Neural cell (in vitro differentiated cells): ENCODE measurements around the gene SERPINB5. TPM values are rescaled to one million over a fixed set of nuclear protein-coding genes. Genes with fewer than 3 reads are reported as not detected.

Source experiments
- H2AFZ ChIP-seq: fragments of 200-600, 300-800 bp; sonication (generic), shearing (Covaris generic); 2 replicates; pipeline ENCODE4 v1.6.0; 2014; ENCODE audit warnings: low read depth, mild to moderate bottlenecking, antibody characterized with exemption, low read length, moderate library complexity
- H3F3A ChIP-seq: fragments of 200-600 bp; shearing (Covaris generic); 2 replicates; pipeline ENCODE4 v1.6.1; 2016; ENCODE audit warnings: mild to moderate bottlenecking, moderate library complexity, mixed read lengths, antibody characterized with exemption, low read length; ENCODE audit not compliant: insufficient read depth, poor library complexity, severe bottlenecking
- H3K27ac ChIP-seq: fragments of 200-600, 300-800 bp; sonication (generic), shearing (Covaris generic); 2 replicates; pipeline ENCODE4 v1.5.1; 2014; ENCODE audit warnings: mild to moderate bottlenecking, low read length, moderate library complexity
- H3K27me3 ChIP-seq: fragments of 300-800, 200-600 bp; sonication (generic), shearing (Covaris generic); 2 replicates; pipeline ENCODE4 v1.6.0; 2014; ENCODE audit warnings: mild to moderate bottlenecking, low read depth, low read length, moderate library complexity; ENCODE audit not compliant: insufficient read depth
- H3K36me3 ChIP-seq: fragments of 300-800, 200-600 bp; sonication (generic), shearing (Covaris generic); 2 replicates; pipeline ENCODE4 v1.5.1; 2014; ENCODE audit warnings: mild to moderate bottlenecking, antibody characterized with exemption, low read length, moderate library complexity; ENCODE audit not compliant: insufficient read depth
- H3K4me2 ChIP-seq: fragments of 300-800, 200-600 bp; sonication (generic), shearing (Covaris generic); 2 replicates; pipeline ENCODE4 v1.6.0; 2014; ENCODE audit warnings: mild to moderate bottlenecking, low read length
- H3K4me3 ChIP-seq: fragments of 300-800, 200-600 bp; sonication (generic), shearing (Covaris generic); 2 replicates; pipeline ENCODE4 v1.5.1; 2014; ENCODE audit warnings: mild to moderate bottlenecking, low read length, moderate library complexity
- H3K79me2 ChIP-seq: fragments of 200-600 bp; shearing (Covaris generic); replicated peaks from 2 replicates; pipeline ENCODE4 v1.6.0; 2014; ENCODE audit warnings: mild to moderate bottlenecking, low read length, moderate library complexity; ENCODE audit not compliant: insufficient read depth
- H3K9ac ChIP-seq: fragments of 300-800, 200-600 bp; sonication (generic), shearing (Covaris generic); 2 replicates; pipeline ENCODE4 v1.6.1; 2016; ENCODE audit warnings: mild to moderate bottlenecking, low read length, mixed read lengths
- H3K9me2 ChIP-seq: fragments of 200-600 bp; shearing (Covaris generic); 2 replicates; pipeline ENCODE4 v1.6.1; 2016; ENCODE audit warnings: mild to moderate bottlenecking, low read length, mixed read lengths; ENCODE audit not compliant: insufficient read depth
- H3K9me3 ChIP-seq: fragments of 200-600, 300-800 bp; sonication (generic), shearing (Covaris generic); 2 replicates; pipeline ENCODE4 v1.6.1; 2016; ENCODE audit warnings: mild to moderate bottlenecking, mixed run types, low read length, moderate library complexity, mixed read lengths
- H4K20me1 ChIP-seq: fragments of 200-600 bp; shearing (Covaris generic); 2 replicates; pipeline ENCODE4 v1.6.1; 2016; ENCODE audit warnings: mild to moderate bottlenecking, mixed run types; ENCODE audit not compliant: insufficient read depth
- EP300 ChIP-seq: fragments of 450-650 bp; conservative IDR thresholded peaks from 2 replicates; pipeline ENCODE4 v1.6.1; 2014; ENCODE audit warnings: antibody characterized with exemption, mild to moderate bottlenecking, moderate library complexity; ENCODE audit not compliant: poor library complexity, severe bottlenecking
- EZH2 ChIP-seq: fragments of 200-600, 300-800 bp; shearing (Covaris generic), sonication (generic); IDR thresholded peaks from 2 replicates; pipeline ENCODE4 v1.6.1; 2014; ENCODE audit warnings: antibody characterized with exemption, low read length, borderline replicate concordance, mild to moderate bottlenecking; ENCODE audit not compliant: insufficient read depth, poor library complexity, severe bottlenecking
- MXI1 ChIP-seq: fragments of 450-650 bp; conservative IDR thresholded peaks from 2 replicates; pipeline ENCODE4 v1.6.1; 2014; ENCODE audit warnings: antibody characterized with exemption, mild to moderate bottlenecking; ENCODE audit not compliant: poor library complexity, severe bottlenecking
- POLR2AphosphoS5 ChIP-seq: IDR thresholded peaks from 2 replicates; pipeline ENCODE4 v1.6.1; 2012
- RAD21 ChIP-seq: fragments of 450-650 bp; conservative IDR thresholded peaks from 2 replicates; pipeline ENCODE4 v1.6.1; 2014; ENCODE audit warnings: antibody characterized with exemption, mild to moderate bottlenecking, moderate library complexity
- SMC3 ChIP-seq: fragments of 450-650 bp; conservative IDR thresholded peaks from 2 replicates; pipeline ENCODE4 v1.6.1; 2014; ENCODE audit warnings: antibody characterized with exemption, mild to moderate bottlenecking, moderate library complexity; ENCODE audit not compliant: poor library complexity
- TAF1 ChIP-seq: IDR thresholded peaks from 2 replicates; pipeline ENCODE4 v1.6.1; 2012; ENCODE audit warnings: low read depth
- polyA plus RNA-seq: library from polyadenylated mRNA; depleted of rRNA; stranded (reverse); fragments of >200 nt; gene quantifications from 2 replicates; pipeline ENCODE4 v1.2.3, GENCODE V29; 2014
- TF ChIP-seq, protein P1 (sequence below): IDR thresholded peaks from 2 replicates; pipeline ENCODE4 v1.6.1; 2012; ENCODE audit warnings: borderline replicate concordance
- TF ChIP-seq, protein P2 (sequence below): fragments of 450-650 bp; IDR thresholded peaks from 2 replicates; pipeline ENCODE4 v1.5.1; 2014; ENCODE audit warnings: antibody characterized with exemption, mild to moderate bottlenecking, moderate library complexity; ENCODE audit not compliant: poor library complexity, severe bottlenecking

Gene SERPINB5
- polyA plus RNA-seq, 1 donor from 2014 or later, result not detected

DNA sequence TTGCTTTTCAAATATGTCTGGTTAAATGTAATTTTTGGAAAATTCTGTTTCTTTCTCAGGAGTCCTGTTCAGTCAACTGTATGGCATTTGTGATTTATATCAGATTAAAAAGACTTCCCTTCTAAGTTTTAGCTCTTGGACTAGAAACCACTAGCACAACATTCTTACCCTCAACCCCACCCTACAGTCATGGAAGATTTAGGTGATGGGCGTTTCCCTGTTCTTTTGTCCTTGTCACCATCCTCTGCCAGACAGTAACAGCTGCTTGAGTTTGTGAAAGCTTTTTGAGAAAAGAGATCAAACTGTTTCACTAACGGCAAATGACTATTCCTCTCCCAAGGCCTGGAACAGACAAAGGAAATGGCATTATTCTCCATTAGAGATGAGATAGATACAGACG, 31.8 kb downstream of the SERPINB5 start:
- H3K27ac ChIP-seq, result no peak overlapping the region
- no peaks in the 10 kb centered on the region for H3F3A ChIP-seq
- TF ChIP-seq POLR2AphosphoS5 (no peak), MXI1 (no peak), TAF1 (no peak), SMC3 (no peak), EP300 (no peak), RAD21 (no peak), EZH2 (no peak)
- TF ChIP-seq, protein P1, sequence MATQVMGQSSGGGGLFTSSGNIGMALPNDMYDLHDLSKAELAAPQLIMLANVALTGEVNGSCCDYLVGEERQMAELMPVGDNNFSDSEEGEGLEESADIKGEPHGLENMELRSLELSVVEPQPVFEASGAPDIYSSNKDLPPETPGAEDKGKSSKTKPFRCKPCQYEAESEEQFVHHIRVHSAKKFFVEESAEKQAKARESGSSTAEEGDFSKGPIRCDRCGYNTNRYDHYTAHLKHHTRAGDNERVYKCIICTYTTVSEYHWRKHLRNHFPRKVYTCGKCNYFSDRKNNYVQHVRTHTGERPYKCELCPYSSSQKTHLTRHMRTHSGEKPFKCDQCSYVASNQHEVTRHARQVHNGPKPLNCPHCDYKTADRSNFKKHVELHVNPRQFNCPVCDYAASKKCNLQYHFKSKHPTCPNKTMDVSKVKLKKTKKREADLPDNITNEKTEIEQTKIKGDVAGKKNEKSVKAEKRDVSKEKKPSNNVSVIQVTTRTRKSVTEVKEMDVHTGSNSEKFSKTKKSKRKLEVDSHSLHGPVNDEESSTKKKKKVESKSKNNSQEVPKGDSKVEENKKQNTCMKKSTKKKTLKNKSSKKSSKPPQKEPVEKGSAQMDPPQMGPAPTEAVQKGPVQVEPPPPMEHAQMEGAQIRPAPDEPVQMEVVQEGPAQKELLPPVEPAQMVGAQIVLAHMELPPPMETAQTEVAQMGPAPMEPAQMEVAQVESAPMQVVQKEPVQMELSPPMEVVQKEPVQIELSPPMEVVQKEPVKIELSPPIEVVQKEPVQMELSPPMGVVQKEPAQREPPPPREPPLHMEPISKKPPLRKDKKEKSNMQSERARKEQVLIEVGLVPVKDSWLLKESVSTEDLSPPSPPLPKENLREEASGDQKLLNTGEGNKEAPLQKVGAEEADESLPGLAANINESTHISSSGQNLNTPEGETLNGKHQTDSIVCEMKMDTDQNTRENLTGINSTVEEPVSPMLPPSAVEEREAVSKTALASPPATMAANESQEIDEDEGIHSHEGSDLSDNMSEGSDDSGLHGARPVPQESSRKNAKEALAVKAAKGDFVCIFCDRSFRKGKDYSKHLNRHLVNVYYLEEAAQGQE, result no peak
- TF ChIP-seq, protein P2, sequence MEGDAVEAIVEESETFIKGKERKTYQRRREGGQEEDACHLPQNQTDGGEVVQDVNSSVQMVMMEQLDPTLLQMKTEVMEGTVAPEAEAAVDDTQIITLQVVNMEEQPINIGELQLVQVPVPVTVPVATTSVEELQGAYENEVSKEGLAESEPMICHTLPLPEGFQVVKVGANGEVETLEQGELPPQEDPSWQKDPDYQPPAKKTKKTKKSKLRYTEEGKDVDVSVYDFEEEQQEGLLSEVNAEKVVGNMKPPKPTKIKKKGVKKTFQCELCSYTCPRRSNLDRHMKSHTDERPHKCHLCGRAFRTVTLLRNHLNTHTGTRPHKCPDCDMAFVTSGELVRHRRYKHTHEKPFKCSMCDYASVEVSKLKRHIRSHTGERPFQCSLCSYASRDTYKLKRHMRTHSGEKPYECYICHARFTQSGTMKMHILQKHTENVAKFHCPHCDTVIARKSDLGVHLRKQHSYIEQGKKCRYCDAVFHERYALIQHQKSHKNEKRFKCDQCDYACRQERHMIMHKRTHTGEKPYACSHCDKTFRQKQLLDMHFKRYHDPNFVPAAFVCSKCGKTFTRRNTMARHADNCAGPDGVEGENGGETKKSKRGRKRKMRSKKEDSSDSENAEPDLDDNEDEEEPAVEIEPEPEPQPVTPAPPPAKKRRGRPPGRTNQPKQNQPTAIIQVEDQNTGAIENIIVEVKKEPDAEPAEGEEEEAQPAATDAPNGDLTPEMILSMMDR, result no peak
- no peaks in the 10 kb centered on the region for H3K27me3 ChIP-seq
- H3K79me2 ChIP-seq, result no peaks in the 10 kb centered on the region
- no peak overlapping the region for H3K4me2 ChIP-seq
- no peaks in the 10 kb centered on the region for H4K20me1 ChIP-seq
- H3K4me3 ChIP-seq, result no peak overlapping the region
- no peak overlapping the region for H3K9ac ChIP-seq
- H3K9me3 ChIP-seq, result no peaks in the 10 kb centered on the region
- no peaks in the 10 kb centered on the region for H3K36me3 ChIP-seq
- H3K9me2 ChIP-seq, result no peaks in the 10 kb centered on the region
- no peak overlapping the region for H2AFZ ChIP-seq

DNA sequence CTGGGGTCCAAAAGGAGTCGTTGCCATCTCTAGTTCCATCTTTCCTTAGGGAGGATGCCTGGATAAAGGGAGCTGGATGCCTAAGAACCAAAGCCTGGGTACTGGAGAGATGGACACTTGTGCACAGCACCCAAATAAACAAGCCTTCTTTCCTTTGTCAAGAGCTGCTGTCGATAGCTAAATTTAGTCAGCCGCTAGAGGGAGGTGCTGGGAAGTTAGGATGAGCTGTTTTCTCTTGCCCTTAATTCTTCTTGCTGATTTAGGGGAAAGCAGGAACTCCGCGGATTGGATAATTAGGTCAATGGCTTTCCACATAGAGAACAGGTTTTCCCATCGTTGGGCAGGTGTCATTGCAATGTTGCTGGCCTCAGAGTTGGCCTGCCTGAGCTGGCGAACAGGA, 34.5 kb downstream of the SERPINB5 start:
- Histone ChIP-seq H3K79me2 (no peaks in the 10 kb centered on the region), H3K27ac (no peak overlapping the region), H3K4me2 (no peak overlapping the region), H3K27me3 (no peaks in the 10 kb centered on the region), H3F3A (no peaks in the 10 kb centered on the region), H3K36me3 (no peaks in the 10 kb centered on the region), H2AFZ (no peak overlapping the region), H4K20me1 (no peaks in the 10 kb centered on the region), H3K9ac (no peak overlapping the region), H3K9me2 (no peaks in the 10 kb centered on the region), H3K4me3 (no peak overlapping the region), H3K9me3 (no peaks in the 10 kb centered on the region)
- TF ChIP-seq, protein P2, result no peak
- TF ChIP-seq EP300 (no peak), RAD21 (no peak), SMC3 (no peak), TAF1 (no peak), EZH2 (no peak), POLR2AphosphoS5 (no peak), MXI1 (no peak)
- TF ChIP-seq, protein P1, result no peak
